Heart right ventricle (tissue), 16 donors: ENCODE data around the gene SPEM3. TPM values are rescaled to one million over a fixed set of nuclear protein-coding genes. Genes with fewer than 3 reads are reported as not detected.

ENCODE experiments used
- ATAC-seq, 8 donors: fragments of 200-7000 bp; cut with Tn5 transposase; one replicate each; pipeline ENCODE4 v1.9.1; 2020; ENCODE audit warnings: mild to moderate bottlenecking in 8 of 8, moderate library complexity in 8 of 8, moderate number of reproducible peaks in 1 of 8
- DNase-seq, 2 donors: peaks; one replicate each; pipeline ENCODE4 v3.0.0-alpha.2; 2020
- H3K27ac ChIP-seq, 10 donors: fragments of 200-600 bp; sonication (generic) in 2 of 10; one replicate each; pipeline versions ENCODE4 v1.5.0 to v1.8.0; 2020 to 2022; ENCODE audit warnings: mild to moderate bottlenecking in 3 of 10
- H3K27me3 ChIP-seq, 7 donors: fragments of 200-600 bp; one replicate each; pipeline ENCODE4 v1.8.0; 2021 to 2022; ENCODE audit warnings: mild to moderate bottlenecking in 2 of 7
- H3K36me3 ChIP-seq, 9 donors: fragments of 200-600 bp; sonication (generic) in 1 of 9; one replicate each; pipeline versions ENCODE4 v1.5.0 to v1.8.0; 2020 to 2022; ENCODE audit warnings: mild to moderate bottlenecking in 2 of 9
- H3K4me1 ChIP-seq, 9 donors: fragments of 200-600 bp; sonication (generic) in 1 of 9; one replicate each; pipeline versions ENCODE4 v1.5.0 to v1.8.0; 2020 to 2022; ENCODE audit warnings: mild to moderate bottlenecking in 4 of 9
- H3K4me3 ChIP-seq, 10 donors: fragments of 200-600 bp; sonication (generic) in 2 of 10; one replicate each; pipeline versions ENCODE4 v1.5.0 to v1.8.0; 2020 to 2022; ENCODE audit warnings: mild to moderate bottlenecking in 7 of 10, moderate library complexity in 2 of 10
- H3K9me3 ChIP-seq, 11 donors: fragments of 200-600 bp in 10 of 11; sonication (generic) in 2 of 11; one replicate each; pipeline versions ENCODE4 v1.5.0 to v1.8.0; 2013 to 2022; ENCODE audit warnings: mild to moderate bottlenecking in 2 of 11, control low read depth in 1 of 11, moderate library complexity in 1 of 11
- CTCF ChIP-seq, 9 donors: fragments of 200-600 bp; sonication (generic) in 2 of 9; IDR thresholded peaks; one replicate each; pipeline versions ENCODE4 v1.5.0 to v1.8.0; 2021 to 2022; ENCODE audit warnings: antibody characterized with exemption in 9 of 9, mild to moderate bottlenecking in 5 of 9, moderate library complexity in 1 of 9
- WGBS, 2 donors: extraction: QIAGEN DNeasy Blood & Tissue Kit; methylation state at CpG; one replicate each; pipeline ENCODE4 v1.1.7; 2013; ENCODE audit warnings: inconsistent platforms in 1 of 2; 5-methylcytosine and 5-hydroxymethylcytosine counted together
- intact Hi-C, 10 donors: fragments of 100-400 bp; cut with DNase I; formaldehyde crosslinking; loops; one replicate each; pipeline versions ENCODE4 v1.11.1 to v1.14.2; 2022
- polyA plus RNA-seq, 2 donors: library from polyadenylated mRNA; stranded (reverse); fragments of 200-250 nt; gene quantifications; one replicate each; pipeline ENCODE4 v1.2.3, GENCODE V29; 2013
- total RNA-seq, 10 donors: library from RNA; stranded (reverse); fragmentation: NEBNext Ultra II Directional in 3 of 10; extraction: Animal tissue kit (Norgen Biotek cat#: 25700) in 3 of 10; gene quantifications; one replicate each; pipeline versions ENCODE4 v1.2.1 to v1.2.4, GENCODE V29; 2021 to 2023
- donor health status: Arrhythmogenic right ventricular cardiomyopathy.
- donor health status: ischemic (EF 13 %, LVEDD 7.1; RV severe dilation, severe dysfunction).
- donor health status: healthy with polysubstance abuse.
- donor health status: DM: no; HTN: yes; CAD: no.
- donor health status: DM: no; HTN: no; CAD: no.
- donor health status: ischemic (EF 25% LVEDD 6.9; RV normal size, moderate dysfunction).
- donor health status: ischemic (EF 25% LVEDD 5.7; RV mildly dilated, moderate dysfunction).
- donor health status: healthy.
- donor health status: DM: yes; HTN: yes; CAD: no.
- donor health status: Ischemic cardiomyopathy.
- donor health status: ischemic (EF 35%, LVEDD 5.7; RV mildly dilated, moderate dysfunction).
- donor health status: nonischemic (EF 11% LVEDD 7.7; RV severe dilation, severe dysfunction).
- donor health status: DM: yes; HTN: yes; CAD: no.
- donor health status: PGD.
- donor health status: ischemic (EF 29% LVEDD 5.4; RV normal size, mild dysfunction).
- donor health status: nonischemic (EF 23%, LVEDD 6.1; RV moderate dilation, normal function).

Gene SPEM3
- total and polyA plus RNA-seq, 12 donors: not detected

DNA sequence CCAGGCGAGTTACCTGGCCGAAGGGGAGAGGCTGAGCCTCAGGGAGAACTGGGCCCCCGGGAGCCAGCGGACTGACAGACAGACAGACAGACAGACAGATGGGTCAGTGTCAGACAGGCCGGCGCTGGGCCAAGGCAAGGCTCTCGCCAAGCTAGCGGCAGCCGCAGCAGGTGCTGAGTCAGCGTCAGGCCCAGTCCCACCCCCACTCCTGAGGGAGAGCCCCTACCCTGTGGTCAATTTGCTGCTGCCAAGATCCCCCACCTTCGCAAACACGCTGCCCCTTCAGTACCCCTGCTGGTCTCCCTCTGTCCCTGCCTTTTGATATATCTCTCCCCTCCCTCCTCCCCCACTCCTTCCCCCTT, 12.2 kb downstream of the SPEM3 start:
- H3K4me3 ChIP-seq: peak overlapping the region in 8 of 10 donors; percentile 36 to 59 (median 52)
- no peak for TF ChIP-seq CTCF (IDR thresholded peaks at IDR 0.05)
- ATAC-seq: peak in 1 of 8 donors; percentile 7
- WGBS, 2 donors: 24 to 25% methylated on average over 12 of the region's 12 CpGs
- H3K9me3 ChIP-seq: no peaks in the 10 kb centered on the region
- peaks cover 25 to 72% (median 61%) of the 10 kb centered on the region in 9 donors for H3K4me1 ChIP-seq
- peaks cover 0 to 58% (median 12%) of the 10 kb centered on the region in 7 donors for H3K27me3 ChIP-seq
- DNase-seq: peak; percentile 41 to 61
- intact Hi-C loops: loop anchor here in 3 of 10 donors (5.0 kb wide), 1 partner anchor 36 kb away; the partner anchor contains the start of gene ZBTB4 (in 3 of the 3)
- H3K27ac ChIP-seq: peak overlapping the region in 7 of 10 donors; percentile 2 to 73 (median 56)
- H3K36me3 ChIP-seq: no peaks in the 10 kb centered on the region

- DNase-seq: no peak
- intact Hi-C loops: loop anchor here in 3 of 10 donors (5.0 kb wide), 1 partner anchor 36 kb away; the partner anchor contains the start of gene ZBTB4 (in 3 of the 3)
- WGBS, 2 donors: 59 to 61% methylated on average over 7 of the region's 7 CpGs
- H3K4me3 ChIP-seq: no peak overlapping the region
- no peak for TF ChIP-seq CTCF (IDR thresholded peaks at IDR 0.05)
- H3K4me1 ChIP-seq: peaks cover 23 to 70% (median 57%) of the 10 kb centered on the region in 9 donors
- peak overlapping the region in 2 of 10 donors; percentile 56 to 73 for H3K27ac ChIP-seq
- H3K36me3 ChIP-seq: no peaks in the 10 kb centered on the region
- no peaks in the 10 kb centered on the region for H3K9me3 ChIP-seq
- peaks cover 0 to 61% (median 12%) of the 10 kb centered on the region in 7 donors for H3K27me3 ChIP-seq
- ATAC-seq: no peak
Observed at GRCh38 chr17:7441266-7441665, 12.6 kb downstream of the SPEM3 start.

GRCh38 chr17:7442142-7442541, 13.5 kb downstream of the SPEM3 start:
- ATAC-seq: no peak
- Histone ChIP-seq H3K27ac (no peak overlapping the region), H3K9me3 (no peaks in the 10 kb centered on the region), H3K36me3 (no peaks in the 10 kb centered on the region), H3K27me3 (peaks cover 0 to 70% (median 12%) of the 10 kb centered on the region in 7 donors), H3K4me1 (peaks cover 19 to 67% (median 55%) of the 10 kb centered on the region in 9 donors), H3K4me3 (no peak overlapping the region)
- intact Hi-C loops: loop anchor here in 3 of 10 donors (5.0 kb wide), 1 partner anchor 35 kb away; the partner anchor contains the start of gene ZBTB4 (in 3 of the 3)
- DNase-seq: no peak
- no peak for TF ChIP-seq CTCF (IDR thresholded peaks at IDR 0.05)
- 98 to 100% methylated on average over 2 of the region's 2 CpGs for WGBS, 2 donors

DNA sequence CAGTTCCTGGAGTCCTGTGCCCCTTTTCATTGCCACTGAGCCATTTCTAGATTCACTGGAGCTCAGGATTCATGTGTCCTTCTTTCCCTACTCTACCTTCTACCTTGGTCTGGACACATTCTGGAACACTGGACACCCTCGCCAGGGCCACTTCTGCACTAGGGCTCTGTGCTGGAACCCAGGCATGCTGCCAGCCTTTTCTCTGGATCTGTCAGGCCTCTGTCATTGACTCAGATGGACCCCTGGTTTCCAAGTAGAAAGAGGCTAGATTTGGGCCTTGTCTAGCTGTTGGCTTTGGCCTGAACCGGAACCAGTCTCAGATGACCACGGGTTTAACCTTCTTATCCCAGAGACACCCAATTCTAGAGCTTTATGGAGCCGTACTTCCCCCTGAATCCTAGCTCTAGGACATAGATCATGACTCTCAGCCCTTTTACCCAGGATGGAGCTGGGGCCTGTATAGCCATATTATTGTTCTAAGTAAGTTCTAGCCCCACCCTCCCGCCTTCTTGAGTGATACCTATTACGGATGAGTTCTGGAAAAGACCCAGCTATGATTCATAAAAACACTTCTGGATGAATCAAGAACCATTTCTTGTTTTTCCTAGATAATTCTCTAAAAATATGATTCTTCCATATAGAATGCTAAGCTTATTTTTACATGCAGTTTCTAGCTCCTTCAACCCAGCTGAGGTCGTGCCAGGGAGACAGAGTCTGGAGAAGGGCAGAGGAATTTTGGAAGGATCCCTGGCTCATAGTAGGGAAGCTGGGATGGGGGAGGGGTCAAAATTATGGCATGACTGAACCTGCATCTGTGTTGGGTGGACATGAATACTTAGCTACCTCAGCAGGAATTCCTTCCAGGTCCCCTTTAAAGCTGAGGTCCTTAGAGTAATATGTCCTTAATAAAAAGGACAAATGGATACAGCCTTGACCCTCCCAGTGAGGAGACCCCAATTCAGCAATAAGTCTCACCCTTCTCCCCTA, 15.1 kb downstream of the SPEM3 start:
- intact Hi-C loops: loop anchor here in 3 of 10 donors (5.0 kb wide), 1 partner anchor 34 kb away; the partner anchor contains the start of gene ZBTB4 (in 3 of the 3)
- peaks cover 0 to 78% (median 12%) of the 10 kb centered on the region in 7 donors for H3K27me3 ChIP-seq
- H3K4me1 ChIP-seq: peaks cover 13 to 50% (median 39%) of the 10 kb centered on the region in 9 donors
- TF ChIP-seq CTCF (IDR thresholded peaks at IDR 0.05): no peak
- H3K27ac ChIP-seq: no peak overlapping the region
- no peaks in the 10 kb centered on the region for H3K9me3 ChIP-seq
- 81 to 86% methylated on average over 7 of the region's 7 CpGs for WGBS, 2 donors
- no peak overlapping the region for H3K4me3 ChIP-seq
- H3K36me3 ChIP-seq: no peaks in the 10 kb centered on the region
- no peak for DNase-seq
- no peak for ATAC-seq
